Middle frontal gyrus (tissue), 1 donor: ENCODE results near the gene GLYATL3.

Experiments
- DNase-seq: peaks from one replicate; pipeline ENCODE4 v3.0.0-alpha.2; 2015; ENCODE audit warnings: low spot score; ENCODE audit errors: extremely low spot score

GLYATL3 gene

GRCh38 chr6:49514571-49515484, 15.1 kb downstream of the GLYATL3 start:
- no peak for DNase-seq

DNA sequence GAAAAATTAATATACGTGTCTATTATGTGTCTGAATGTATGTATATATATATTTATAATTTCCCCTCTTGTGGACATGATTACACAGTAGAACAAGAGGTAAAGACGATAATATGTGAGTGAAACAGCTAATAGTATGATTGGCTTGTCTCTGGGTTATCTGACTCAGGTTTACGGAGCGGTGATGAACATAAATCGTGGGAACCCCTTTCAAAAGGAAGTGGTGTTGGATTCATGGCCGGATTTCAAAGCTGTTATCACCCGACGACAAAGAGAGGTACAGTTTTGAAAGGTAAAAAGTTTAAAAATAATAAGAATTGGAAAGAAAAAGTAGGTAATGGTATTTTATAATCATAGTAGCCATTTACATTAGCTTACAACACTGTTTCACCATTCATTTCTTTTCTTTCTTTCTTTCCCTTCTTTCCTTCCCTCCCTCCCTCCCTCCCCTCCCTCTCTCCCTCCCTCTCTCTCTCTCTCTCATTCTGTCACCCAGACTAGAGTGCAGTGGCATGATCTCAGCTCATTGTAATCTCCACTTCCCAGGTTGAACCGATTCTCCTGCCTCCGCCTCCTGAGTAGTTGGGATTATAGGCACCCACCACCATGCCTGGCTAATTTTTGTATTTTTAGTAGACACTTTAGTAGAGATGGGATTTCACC, 15.9 kb downstream of the GLYATL3 start:
- no peak for DNase-seq

- DNase-seq, result no peak
These were observed 16.4 kb downstream of the GLYATL3 start for GRCh38 chr6:49516147-49516505.

GRCh38 chr6:49517919-49518318, 18.2 kb downstream of the GLYATL3 start:
- DNase-seq, result no peak

- DNase-seq, result no peak
These were observed 19.9 kb downstream of the GLYATL3 start for GRCh38 chr6:49519660-49520059.

- no peak for DNase-seq
These were observed 23.2 kb downstream of the GLYATL3 start for GRCh38 chr6:49522710-49523593.

DNA sequence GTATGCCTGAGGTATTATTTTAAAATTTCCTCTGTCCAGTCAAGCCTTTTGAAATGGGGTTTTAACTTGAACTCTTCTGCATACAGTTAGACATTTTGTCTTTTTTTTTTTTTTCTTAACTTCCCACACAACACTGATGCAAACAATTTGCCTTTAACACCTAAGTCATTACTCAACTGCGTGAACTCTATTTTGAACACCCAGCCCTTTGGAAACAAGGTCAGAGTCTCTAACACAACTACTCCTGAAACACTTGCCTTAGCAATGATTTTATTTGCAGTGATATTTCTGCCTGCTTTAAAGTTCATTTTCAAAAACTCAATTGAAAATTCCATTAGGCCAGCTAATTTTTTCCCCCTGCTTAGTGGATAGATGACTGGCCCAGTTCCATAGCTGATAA, 24.2 kb downstream of the GLYATL3 start:
- DNase-seq, result no peak

GRCh38 chr6:49524541-49524940, 24.8 kb downstream of the GLYATL3 start:
- DNase-seq, result no peak

DNA sequence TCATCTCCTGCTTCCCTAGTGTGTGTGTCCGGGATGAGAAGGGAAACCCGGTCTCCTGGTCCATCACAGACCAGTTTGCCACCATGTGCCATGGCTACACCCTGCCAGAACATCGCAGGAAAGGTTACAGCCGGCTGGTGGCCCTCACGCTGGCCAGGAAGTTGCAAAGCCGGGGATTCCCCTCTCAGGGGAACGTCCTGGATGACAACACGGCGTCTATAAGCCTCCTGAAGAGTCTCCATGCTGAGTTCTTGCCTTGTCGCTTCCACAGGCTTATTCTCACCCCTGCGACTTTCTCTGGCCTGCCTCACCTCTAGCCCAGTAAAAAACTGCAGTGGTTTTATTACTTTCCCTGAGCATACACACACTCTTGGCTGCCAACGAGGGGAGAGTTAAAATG, 26.9 kb downstream of the GLYATL3 start:
- no peak for DNase-seq

GRCh38 chr6:49527320-49527719, 27.6 kb downstream of the GLYATL3 start:
- DNase-seq, result no peak

GRCh38 chr6:49528571-49528970, 28.8 kb downstream of the GLYATL3 start:
- no peak for DNase-seq

DNA sequence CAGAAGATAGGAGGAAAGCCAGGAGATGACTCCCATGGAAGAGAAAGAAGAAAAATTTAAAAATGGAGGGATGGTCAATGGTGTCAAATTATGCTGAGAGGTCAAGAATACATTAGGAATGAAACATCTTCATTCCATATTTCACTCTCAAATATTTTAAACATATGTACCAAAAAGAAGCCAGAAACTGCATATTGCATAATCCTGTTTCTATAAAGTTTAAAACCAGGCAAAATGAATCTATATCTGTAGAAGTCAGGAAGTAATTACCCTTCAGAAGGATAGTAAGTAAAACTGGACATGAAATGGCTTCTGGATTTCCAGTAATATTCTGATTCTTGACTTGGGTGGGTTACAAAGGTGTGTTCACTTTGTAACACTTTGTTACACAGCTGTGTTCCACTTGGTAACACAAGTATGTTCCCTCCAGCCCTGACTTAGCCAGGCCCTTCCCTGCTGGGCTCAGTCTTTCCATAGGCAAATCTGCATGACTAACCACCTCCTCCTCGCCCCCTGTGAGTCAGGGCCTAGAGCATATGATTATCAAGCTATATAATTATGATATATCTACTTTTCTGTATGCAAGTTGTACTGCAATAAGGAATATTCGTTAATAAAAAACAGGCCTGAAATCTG, 30.5 kb downstream of the GLYATL3 start:
- DNase-seq, result no peak

DNA sequence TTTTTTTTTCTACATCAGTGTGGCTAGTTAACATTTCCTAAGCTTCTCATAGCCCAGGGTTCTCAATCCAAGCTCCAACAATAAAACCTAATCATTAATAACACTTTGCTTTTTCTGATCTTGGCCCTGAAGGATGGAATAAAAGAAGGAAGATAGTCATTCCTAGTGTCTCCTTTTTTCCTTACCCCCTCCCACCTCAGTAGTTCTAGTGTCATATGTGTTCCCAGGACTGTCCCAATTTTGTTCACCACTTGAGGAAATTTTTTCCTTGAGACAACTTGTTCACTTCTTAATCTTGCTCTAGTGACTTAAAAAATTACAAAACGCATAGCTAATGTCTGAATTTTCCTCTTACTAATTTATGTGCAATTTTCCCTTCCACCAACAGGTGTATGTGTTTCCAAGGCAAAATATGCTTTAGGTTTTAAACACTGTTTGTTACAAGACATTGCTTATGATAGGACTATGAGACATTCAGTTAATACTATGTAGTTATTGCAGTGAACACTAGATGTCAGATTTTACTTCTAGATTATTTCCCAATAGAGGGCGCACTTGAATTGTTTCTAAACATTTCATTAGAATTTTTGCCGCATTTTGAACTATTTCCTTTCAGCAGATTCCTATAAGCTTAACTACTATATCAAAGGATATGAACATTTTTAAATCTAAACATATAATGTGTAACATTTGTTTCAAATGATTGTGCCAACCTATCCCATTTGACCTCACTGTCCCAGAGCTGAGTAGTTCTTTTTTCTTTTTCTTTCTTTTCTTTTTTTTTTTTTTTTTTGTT, 32.2 kb downstream of the GLYATL3 start:
- peak; percentile 48 for DNase-seq

GRCh38 chr6:49535795-49536194, 36.1 kb downstream of the GLYATL3 start:
- DNase-seq, result no peak

DNA sequence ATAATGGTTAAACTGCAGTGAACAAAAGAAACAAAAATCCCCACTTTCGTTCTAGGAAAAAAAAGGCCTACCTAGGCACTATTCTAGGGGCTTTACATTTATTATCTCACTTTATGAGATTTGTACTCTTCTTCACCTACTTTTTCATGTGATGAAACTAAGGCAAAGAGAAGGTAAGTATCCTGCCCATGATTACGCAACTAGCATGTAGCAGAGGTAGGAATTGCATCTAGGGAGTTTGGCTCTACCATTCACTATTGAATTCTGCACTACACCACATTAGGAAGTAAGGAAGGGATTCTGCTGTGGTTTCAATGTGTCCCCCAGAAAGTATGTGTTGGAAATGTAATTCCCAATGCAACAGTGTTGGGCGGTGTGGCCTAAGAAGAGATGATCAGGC, 39.4 kb downstream of the GLYATL3 start:
- DNase-seq, result no peak

GRCh38 chr6:49540614-49541013, 40.9 kb downstream of the GLYATL3 start:
- DNase-seq, result no peak

DNA sequence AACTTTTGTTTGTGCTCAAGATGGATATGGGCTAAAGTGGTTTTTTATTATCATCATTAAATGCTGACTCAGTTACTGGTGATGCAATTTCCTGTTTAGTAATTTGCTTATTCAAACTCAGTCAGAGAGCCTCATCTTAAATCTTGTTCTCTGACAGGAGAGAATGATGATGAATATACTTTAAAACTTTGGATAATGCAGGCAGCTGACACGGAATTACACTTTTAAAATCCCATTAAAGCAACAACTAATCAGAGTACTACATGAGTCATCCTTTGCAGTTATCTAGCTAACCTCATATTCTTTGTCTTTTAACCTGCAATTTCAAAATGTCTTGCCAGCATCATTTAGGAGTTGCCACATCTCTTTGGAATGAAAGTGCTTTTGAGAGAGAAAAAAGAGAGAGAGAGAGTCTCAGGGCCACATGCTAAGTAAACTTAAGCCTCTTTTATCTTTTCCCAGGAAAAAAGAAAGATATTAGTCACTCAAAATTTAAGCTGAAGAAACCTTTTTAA, 41.5 kb downstream of the GLYATL3 start:
- DNase-seq, result no peak

DNA sequence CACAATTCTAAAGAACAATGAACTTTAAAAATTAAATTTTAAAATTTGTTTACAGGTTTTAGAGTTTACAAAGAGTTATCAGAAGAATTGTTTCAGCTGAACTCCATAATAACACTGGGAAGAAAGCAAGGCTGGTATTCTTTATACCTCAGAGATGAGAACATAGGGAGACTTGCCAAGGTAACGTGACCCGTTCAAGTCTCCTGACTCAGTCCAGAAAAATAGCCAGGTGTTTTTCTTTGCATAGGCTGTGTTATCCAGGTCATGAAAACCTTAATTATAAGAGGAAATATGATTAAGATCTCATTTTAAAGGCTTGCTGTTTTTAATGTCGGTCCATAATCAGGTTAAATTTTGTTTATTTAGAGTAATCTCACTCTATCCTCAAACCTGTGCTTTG, 42.2 kb downstream of the GLYATL3 start:
- DNase-seq, result no peak

GRCh38 chr6:49543087-49543858, 43.5 kb downstream of the GLYATL3 start:
- no peak for DNase-seq

DNA sequence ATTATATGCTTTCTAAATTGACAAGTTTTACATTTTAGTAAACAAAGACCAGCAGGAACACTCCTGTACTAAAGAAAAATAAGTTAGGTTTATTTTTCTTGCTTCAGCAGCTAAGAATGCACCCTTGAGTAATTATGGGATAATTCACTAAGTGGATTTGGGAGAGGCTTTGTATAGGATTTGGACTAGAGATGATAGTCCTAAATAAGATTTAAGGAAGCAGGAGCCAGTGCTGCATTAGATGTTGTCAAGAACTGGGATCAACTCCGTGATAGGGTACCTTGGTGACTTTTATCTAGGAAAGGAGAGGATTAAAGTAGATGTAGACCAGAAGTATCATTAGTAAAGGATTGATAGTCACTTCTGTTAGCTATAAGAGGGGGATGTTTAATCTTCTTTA, 46.6 kb downstream of the GLYATL3 start:
- no peak for DNase-seq
